OCI-LY7 (cell line): Measurements from ENCODE around the gene SACS. TPM values are rescaled to one million over a fixed set of nuclear protein-coding genes. Genes with fewer than 3 reads are reported as not detected.

Experiments used
- BruUV-seq: library from RNA; stranded (reverse); fragments of 400-500 nt; replicated peaks from 2 replicates; lab custom pipeline; 2021; lab: Mats Ljungman, UMichigan
- CTCF ChIA-PET: fragments of 300-600 bp; sonication (Branson Sonifier 250); formaldehyde crosslinking; loops from one replicate; lab custom pipeline; 2022; ENCODE audit warnings: antibody characterized with exemption; ENCODE audit not compliant: unreplicated experiment; lab: Charles Lee
- POLR2A ChIA-PET: fragments of 300-600 bp; sonication (Branson Sonifier 250); formaldehyde crosslinking; loops from one replicate; lab custom pipeline; 2022; ENCODE audit warnings: antibody characterized with exemption; lab: Charles Lee
- DNase-seq: peaks from one replicate; pipeline ENCODE4 v3.0.0-alpha.2; 2015; ENCODE audit warnings: low spot score
- H2AFZ ChIP-seq: fragments of 200-600 bp; sonication (generic), shearing (Covaris generic); 2 replicates; pipeline ENCODE4 v1.6.1; 2014; ENCODE audit warnings: mild to moderate bottlenecking, antibody characterized with exemption, low read length, moderate library complexity
- H3K27ac ChIP-seq: fragments of 200-600 bp; sonication (generic); 2 replicates; pipeline ENCODE4 v1.5.1; 2014; ENCODE audit warnings: mixed run types, low read depth, mild to moderate bottlenecking, moderate library complexity, low read length, inconsistent platforms; ENCODE audit not compliant: poor library complexity, severe bottlenecking
- H3K36me3 ChIP-seq: fragments of 200-600 bp; sonication (generic); 2 replicates; pipeline ENCODE4 v1.6.1; 2014; ENCODE audit warnings: mild to moderate bottlenecking, antibody characterized with exemption, low read length, moderate library complexity, mixed read lengths; ENCODE audit not compliant: insufficient read depth
- H3K4me1 ChIP-seq: fragments of 200-600 bp; sonication (generic); 2 replicates; pipeline ENCODE4 v1.5.1; 2014; ENCODE audit warnings: mild to moderate bottlenecking, low read length; ENCODE audit not compliant: insufficient read depth, poor library complexity, severe bottlenecking
- H3K4me2 ChIP-seq: fragments of 200-600 bp; sonication (generic); 2 replicates; pipeline ENCODE4 v1.6.1; 2014; ENCODE audit warnings: mild to moderate bottlenecking, low read length
- H3K4me3 ChIP-seq: fragments of 200-600 bp; sonication (generic); 2 replicates; pipeline ENCODE4 v1.5.1; 2014; ENCODE audit warnings: mild to moderate bottlenecking, low read depth, low read length; ENCODE audit not compliant: poor library complexity, severe bottlenecking
- H3K79me2 ChIP-seq: fragments of 200-600 bp; sonication (generic); 2 replicates; pipeline ENCODE4 v1.6.1; 2016; ENCODE audit warnings: low read depth, mild to moderate bottlenecking, low read length, moderate library complexity, mixed read lengths; ENCODE audit not compliant: insufficient read depth
- H3K9me2 ChIP-seq: fragments of 200-600 bp; sonication (generic); 2 replicates; pipeline ENCODE4 v1.6.1; 2016; ENCODE audit warnings: mild to moderate bottlenecking, low read length, mixed read lengths; ENCODE audit not compliant: insufficient read depth
- H3K9me3 ChIP-seq: fragments of 200-600 bp; sonication (generic); 2 replicates; pipeline ENCODE4 v1.6.1; 2014; ENCODE audit warnings: mild to moderate bottlenecking, mixed run types, low read length, mixed read lengths
- H4K20me1 ChIP-seq: fragments of 200-600 bp; sonication (generic); 2 replicates; pipeline ENCODE4 v1.6.1; 2014; ENCODE audit warnings: mild to moderate bottlenecking, antibody characterized with exemption, low read length, moderate library complexity, mixed read lengths; ENCODE audit not compliant: insufficient read depth
- CTCF ChIP-seq: fragments of 200-600 bp; sonication (generic); conservative IDR thresholded peaks from 2 replicates; pipeline ENCODE4 v1.5.1; 2014; ENCODE audit warnings: mild to moderate bottlenecking, antibody characterized with exemption, low read length, moderate library complexity, mixed read lengths
- EZH2phosphoT487 ChIP-seq: fragments of 200-600 bp; sonication (generic); IDR thresholded peaks from 2 replicates; pipeline ENCODE4 v1.6.1; 2018; ENCODE audit warnings: low read depth, borderline replicate concordance, mild to moderate bottlenecking, mixed run types, antibody characterized with exemption, low read length, moderate library complexity, mixed read lengths
- intact Hi-C: fragments of 100-400 bp; cut with micrococcal nuclease; formaldehyde crosslinking; loops from one replicate; pipeline ENCODE4 v1.10.0; 2022; ENCODE audit not compliant: unreplicated experiment
- total RNA-seq, 2 experiments: library from RNA; depleted of rRNA in 1 of 2; stranded (reverse); fragments of >200 nt in 1 of 2; shearing (Covaris generic) in 1 of 2; gene quantifications; 2 replicates each; pipeline ENCODE4 v1.2.3, GENCODE V29; 2014 to 2022

SACS gene
- total RNA-seq, 2 experiments from 2014 or later: 9.8 to 22.6 TPM

DNA sequence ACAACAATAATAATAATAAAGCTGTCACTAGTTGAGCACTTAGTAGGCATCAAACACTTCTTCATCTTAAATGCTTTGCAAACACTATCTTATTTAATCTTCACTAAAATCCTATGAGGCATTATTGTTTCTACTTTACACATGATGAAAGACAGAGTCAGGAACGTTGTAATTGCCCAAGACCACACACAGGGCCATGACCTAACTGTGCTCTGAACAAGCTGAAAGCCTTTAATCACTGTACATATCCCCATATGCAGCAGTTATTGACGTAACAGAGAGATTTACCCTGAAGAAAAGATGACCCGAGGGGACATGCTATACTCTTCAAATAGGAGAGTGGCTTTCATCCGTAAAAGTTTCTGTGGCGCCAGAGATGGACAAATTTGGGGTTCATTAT, 53.0 kb downstream of the SACS start:
- H3K4me2 ChIP-seq: no peak overlapping the region
- H3K9me3 ChIP-seq: 0 out of 2 replicates have a peak, but pooled peaks cover 4% of the 10 kb centered on the region
- CTCF ChIA-PET: no interaction called here
- no peak overlapping the region for H2AFZ ChIP-seq
- TF ChIP-seq CTCF (no peak), EZH2phosphoT487 (no peak)
- no TSS peak for BruUV-seq
- no peak overlapping the region for H3K4me3 ChIP-seq
- intact Hi-C loops: no loop called here
- peaks cover 5% of the 10 kb centered on the region; the same call in 1 of the 2 replicates for H4K20me1 ChIP-seq
- POLR2A ChIA-PET: no interaction called here
- H3K4me1 ChIP-seq: peaks cover 20% of the 10 kb centered on the region
- H3K27ac ChIP-seq: no peak overlapping the region
- H3K79me2 ChIP-seq: no peaks in the 10 kb centered on the region
- no peaks in the 10 kb centered on the region for H3K9me2 ChIP-seq
- H3K36me3 ChIP-seq: no peaks in the 10 kb centered on the region
- DNase-seq: no peak

GRCh38 chr13:23377983-23378632, 55.4 kb downstream of the SACS start:
- Histone ChIP-seq H3K9me2 (no peaks in the 10 kb centered on the region), H3K27ac (no peak overlapping the region), H3K4me1 (peaks cover 25% of the 10 kb centered on the region), H3K9me3 (0 out of 2 replicates have a peak, but pooled peaks cover 4% of the 10 kb centered on the region), H3K4me3 (no peak overlapping the region), H3K4me2 (no peak overlapping the region), H2AFZ (no peak overlapping the region), H3K36me3 (no peaks in the 10 kb centered on the region), H3K79me2 (no peaks in the 10 kb centered on the region), H4K20me1 (peaks cover 5% of the 10 kb centered on the region; the same call in 1 of the 2 replicates)
- TF ChIP-seq EZH2phosphoT487 (no peak), CTCF (no peak)
- ChIA-PET POLR2A (no interaction called here), CTCF (no interaction called here)
- intact Hi-C loops: loop anchor here (10.0 kb wide), 6 partner anchors 397 to 1703 kb away; partner anchors contain the start of genes FGF9 and MIPEP
- BruUV-seq: no TSS peak
- DNase-seq: peak; percentile 73

- Histone ChIP-seq H3K4me2 (no peak overlapping the region), H3K9me2 (no peaks in the 10 kb centered on the region), H3K79me2 (no peaks in the 10 kb centered on the region), H3K4me3 (no peak overlapping the region), H3K27ac (no peak overlapping the region), H3K4me1 (peaks cover 29% of the 10 kb centered on the region), H4K20me1 (peaks cover 9% of the 10 kb centered on the region; the same call in 1 of the 2 replicates), H3K9me3 (0 out of 2 replicates have a peak, but pooled peaks cover 4% of the 10 kb centered on the region), H2AFZ (no peak overlapping the region), H3K36me3 (no peaks in the 10 kb centered on the region)
- intact Hi-C loops: loop anchor here (10.0 kb wide), 6 partner anchors 397 to 1703 kb away; partner anchors contain the start of genes FGF9 and MIPEP
- no TSS peak for BruUV-seq
- DNase-seq: no peak
- CTCF ChIA-PET: no interaction called here
- TF ChIP-seq EZH2phosphoT487 (no peak), CTCF (no peak)
- POLR2A ChIA-PET: no interaction called here
Measured at GRCh38 chr13:23377579-23377978, 55.9 kb downstream of the SACS start.
